GM12873 (cell line): Measurements from ENCODE around the gene SPEF1.

Experiments used
- CTCF ChIP-seq: IDR thresholded peaks from 2 replicates; pipeline ENCODE4 v1.5.1; 2012; ENCODE audit warnings: low read depth, mild to moderate bottlenecking, moderate library complexity, low read length, control low read depth; ENCODE audit not compliant: insufficient read depth; ENCODE audit errors: missing control alignments

The SPEF1 gene

GRCh38 chr20:3731944-3732326, 49.3 kb downstream of the SPEF1 start:
- TF ChIP-seq CTCF: no peak

- no peak for TF ChIP-seq CTCF
These were observed 50.2 kb downstream of the SPEF1 start for GRCh38 chr20:3730803-3731672.

GRCh38 chr20:3729811-3730540, 51.3 kb downstream of the SPEF1 start:
- TF ChIP-seq CTCF: no peak

- no peak for TF ChIP-seq CTCF
These were observed 51.9 kb downstream of the SPEF1 start for GRCh38 chr20:3729378-3729777.

- TF ChIP-seq CTCF: no peak
These were observed 52.4 kb downstream of the SPEF1 start for GRCh38 chr20:3728876-3729275.

GRCh38 chr20:3728354-3728753, 52.9 kb downstream of the SPEF1 start:
- no peak for TF ChIP-seq CTCF
